LNCaP clone FGC (cell line): ENCODE measurements around the gene TMEM117.

Experiments used
- DNase-seq: peaks from one replicate; pipeline ENCODE4 v3.0.0-alpha.2; 2011; ENCODE audit warnings: low read depth
- H3K4me3 ChIP-seq: 2 replicates; pipeline ENCODE4 v1.5.1; 2011; ENCODE audit warnings: mild to moderate bottlenecking, low read depth, low read length, control low read depth
- TF ChIP-seq, protein P1 (sequence below): IDR thresholded peaks from 2 replicates; pipeline ENCODE4 v1.5.1; 2012; ENCODE audit warnings: mild to moderate bottlenecking; ENCODE audit not compliant: control insufficient read depth, insufficient read depth; ENCODE audit errors: extremely low read depth

Gene TMEM117

DNA sequence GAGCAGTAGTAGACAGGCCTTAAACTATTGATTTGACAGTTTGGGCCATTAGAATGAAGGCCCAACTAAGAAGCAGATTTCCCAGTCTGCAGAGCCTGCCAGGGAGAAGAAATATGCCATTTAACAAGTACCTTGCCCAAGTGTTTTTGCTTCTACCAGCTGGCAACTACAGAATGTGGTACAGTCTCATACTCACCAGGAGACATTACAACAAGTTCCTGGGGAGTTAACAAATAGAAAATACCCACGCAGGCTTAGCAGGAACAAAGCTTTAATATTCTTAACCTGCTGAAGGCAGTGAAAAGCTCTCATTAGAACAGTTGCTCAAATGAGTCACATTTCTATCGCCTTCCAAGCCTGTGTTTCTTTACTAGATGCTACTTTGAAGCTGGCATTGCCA is 241.0 kb downstream of the TMEM117 start:
- no peak for DNase-seq

DNA sequence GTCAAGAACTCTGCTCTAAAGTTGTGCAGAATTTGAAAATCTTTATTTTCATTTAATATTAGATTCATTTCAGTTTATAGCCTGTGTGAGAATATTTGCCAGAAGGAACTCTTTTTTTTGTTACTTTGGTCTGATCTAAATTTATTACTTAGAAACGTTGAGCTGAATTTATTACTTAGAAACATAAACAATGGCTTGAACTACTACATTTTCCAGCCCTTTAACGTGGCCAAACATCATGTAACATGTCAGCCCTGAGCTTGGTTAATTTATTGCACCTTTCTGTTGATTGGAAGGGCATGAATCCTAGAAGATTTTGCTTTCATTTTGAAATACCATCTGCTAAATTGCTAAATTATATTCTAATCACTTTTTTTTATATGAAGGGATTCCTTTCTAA is 241.4 kb downstream of the TMEM117 start:
- no peak for DNase-seq
- H3K4me3 ChIP-seq = no peak overlapping the region
- TF ChIP-seq, protein P1, sequence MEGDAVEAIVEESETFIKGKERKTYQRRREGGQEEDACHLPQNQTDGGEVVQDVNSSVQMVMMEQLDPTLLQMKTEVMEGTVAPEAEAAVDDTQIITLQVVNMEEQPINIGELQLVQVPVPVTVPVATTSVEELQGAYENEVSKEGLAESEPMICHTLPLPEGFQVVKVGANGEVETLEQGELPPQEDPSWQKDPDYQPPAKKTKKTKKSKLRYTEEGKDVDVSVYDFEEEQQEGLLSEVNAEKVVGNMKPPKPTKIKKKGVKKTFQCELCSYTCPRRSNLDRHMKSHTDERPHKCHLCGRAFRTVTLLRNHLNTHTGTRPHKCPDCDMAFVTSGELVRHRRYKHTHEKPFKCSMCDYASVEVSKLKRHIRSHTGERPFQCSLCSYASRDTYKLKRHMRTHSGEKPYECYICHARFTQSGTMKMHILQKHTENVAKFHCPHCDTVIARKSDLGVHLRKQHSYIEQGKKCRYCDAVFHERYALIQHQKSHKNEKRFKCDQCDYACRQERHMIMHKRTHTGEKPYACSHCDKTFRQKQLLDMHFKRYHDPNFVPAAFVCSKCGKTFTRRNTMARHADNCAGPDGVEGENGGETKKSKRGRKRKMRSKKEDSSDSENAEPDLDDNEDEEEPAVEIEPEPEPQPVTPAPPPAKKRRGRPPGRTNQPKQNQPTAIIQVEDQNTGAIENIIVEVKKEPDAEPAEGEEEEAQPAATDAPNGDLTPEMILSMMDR = no peak

More for the DNA sequence above, 241.0 kb downstream of the TMEM117 start:
- TF ChIP-seq, protein P1 = no peak
- no peak overlapping the region for H3K4me3 ChIP-seq

DNA sequence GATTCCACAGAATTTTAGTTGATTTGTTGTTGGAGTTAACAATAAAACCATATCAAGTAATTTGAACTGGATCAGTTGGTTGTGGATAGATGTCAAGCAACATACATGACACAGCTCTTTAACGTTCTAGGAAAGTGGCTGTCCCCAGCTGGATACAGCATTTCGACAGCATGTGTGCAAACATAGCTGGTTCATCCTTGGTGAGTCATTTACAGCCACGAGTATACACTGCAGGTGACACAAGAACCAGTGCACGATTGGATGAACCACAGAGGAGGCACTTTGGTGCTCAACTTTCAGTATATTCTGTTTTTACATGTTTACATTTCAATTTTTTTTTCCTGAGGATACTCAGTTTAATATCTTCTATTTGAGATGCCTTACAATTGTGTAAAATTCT is 242.4 kb downstream of the TMEM117 start:
- DNase-seq = no peak
- TF ChIP-seq, protein P1 = no peak
- no peak overlapping the region for H3K4me3 ChIP-seq

DNA sequence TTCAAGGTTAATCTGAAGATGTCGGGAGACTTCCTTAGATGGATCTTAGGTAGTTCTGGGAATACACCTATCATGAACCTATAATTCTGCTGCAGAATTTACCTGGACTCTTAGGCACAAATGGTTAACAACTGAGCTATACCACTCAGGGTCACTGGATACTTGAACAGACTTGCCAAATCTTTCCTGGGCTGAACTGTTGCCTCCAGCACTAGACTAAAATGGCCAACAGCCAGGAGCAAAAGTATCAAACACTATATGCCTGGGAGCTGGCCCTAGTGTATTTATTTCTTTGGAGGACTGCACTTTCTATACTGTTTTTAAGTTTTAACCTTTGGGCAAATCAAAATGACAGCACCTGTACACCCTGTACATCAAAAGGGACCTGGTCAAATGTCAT is 252.8 kb downstream of the TMEM117 start:
- TF ChIP-seq, protein P1 = no peak
- H3K4me3 ChIP-seq = no peak overlapping the region

DNA sequence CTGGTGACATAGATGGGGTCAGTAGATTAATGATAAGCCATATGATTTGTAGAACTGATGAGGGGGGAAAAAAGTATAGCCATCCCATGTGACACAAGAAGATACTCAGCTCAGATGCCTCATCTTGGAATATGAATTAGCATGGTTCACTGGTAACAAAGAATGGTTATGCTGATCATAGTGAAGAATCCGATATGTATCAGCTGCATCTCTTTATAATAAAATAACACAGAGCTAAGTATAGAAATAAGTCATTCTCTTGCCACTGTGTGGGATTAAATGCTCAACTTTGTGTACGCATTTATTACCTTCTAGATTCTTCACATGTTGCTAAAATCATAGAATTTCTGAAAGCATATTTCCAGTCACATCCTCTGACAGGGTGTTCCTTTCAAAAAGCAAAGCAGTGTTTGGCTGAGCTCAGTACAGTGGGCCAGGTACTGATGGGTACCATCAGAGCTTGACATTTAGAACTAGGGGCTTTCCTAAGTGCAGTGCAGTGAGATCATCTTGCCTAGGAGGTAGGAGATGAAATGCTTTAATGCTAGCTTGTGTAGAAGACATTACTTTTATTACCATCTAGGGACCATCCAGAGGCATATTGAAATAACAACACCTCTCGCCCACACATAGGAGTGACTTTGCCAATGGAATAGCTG is 256.2 kb downstream of the TMEM117 start:
- TF ChIP-seq, protein P1 = no peak
- no peak for DNase-seq
- H3K4me3 ChIP-seq = no peak overlapping the region

More for the DNA sequence above, 252.8 kb downstream of the TMEM117 start:
- DNase-seq = no peak

DNA sequence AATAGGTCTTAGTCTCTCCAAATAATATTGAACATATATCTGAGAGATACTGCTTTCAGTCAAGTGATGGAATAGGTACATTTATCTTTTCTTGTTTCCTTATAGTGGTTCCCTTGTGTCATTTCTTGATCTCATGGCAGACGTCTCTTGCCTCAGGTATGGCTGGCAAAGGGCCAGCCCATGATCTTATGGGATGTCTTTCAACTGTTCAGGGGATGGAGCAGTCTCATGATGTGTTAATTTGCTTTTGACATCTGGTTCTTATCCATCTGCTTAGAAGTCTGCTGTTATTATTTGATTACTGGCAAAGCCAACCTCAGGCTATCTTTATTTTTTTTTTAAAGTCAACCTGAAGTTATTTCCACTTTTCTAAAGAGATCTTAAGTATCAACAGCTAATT is 262.9 kb downstream of the TMEM117 start:
- DNase-seq = no peak
- TF ChIP-seq, protein P1 = no peak
- H3K4me3 ChIP-seq = no peak overlapping the region

DNA sequence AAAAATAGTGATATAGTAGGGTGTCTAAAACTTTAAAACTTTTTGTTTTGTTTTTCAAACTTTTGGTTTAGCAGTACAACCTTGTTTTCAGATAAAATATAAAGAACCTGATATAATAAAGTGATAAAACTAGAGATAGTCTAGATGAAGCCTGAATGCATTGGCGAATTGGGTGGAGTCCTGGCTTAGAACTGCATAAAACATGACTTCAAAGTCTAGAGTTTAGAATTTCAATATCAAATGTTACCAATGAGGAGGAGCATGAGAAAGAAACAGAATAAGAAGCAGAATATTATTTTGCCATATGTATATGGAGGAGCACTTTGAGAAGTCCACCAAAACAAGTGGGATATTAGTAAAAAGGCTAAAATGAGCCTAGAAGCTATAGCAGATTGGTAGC is 263.6 kb downstream of the TMEM117 start:
- no peak for DNase-seq
- H3K4me3 ChIP-seq = no peak overlapping the region
- TF ChIP-seq, protein P1 = no peak
